Medulla oblongata (tissue), 1 donor: ENCODE data around the gene CAPN7.

Experiments used
- DNase-seq: peaks from one replicate; pipeline ENCODE4 v3.0.0-alpha.2; 2015; ENCODE audit errors: extremely low spot score

CAPN7 gene

GRCh38 chr3:15298504-15298903, 92.5 kb downstream of the CAPN7 start:
- DNase-seq, result no peak

DNA sequence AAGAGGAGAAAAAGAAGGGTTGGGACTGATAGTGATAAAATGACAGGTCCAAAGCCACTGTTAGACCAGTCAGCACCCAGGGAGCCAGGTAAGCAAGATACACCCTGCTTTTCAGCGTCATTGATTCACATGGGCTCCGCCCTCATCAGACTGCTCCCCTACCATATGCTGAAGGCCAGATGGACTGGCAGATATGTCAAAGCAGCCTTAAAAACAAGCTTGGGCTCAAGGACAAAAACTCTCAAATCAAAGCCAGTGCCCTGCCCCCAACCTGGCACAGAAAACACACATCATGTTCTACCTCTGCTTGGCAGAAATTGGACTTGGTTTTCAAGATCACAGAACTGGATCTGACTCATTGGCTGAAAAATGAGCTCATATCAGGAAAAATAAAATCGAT, 93.0 kb downstream of the CAPN7 start:
- no peak for DNase-seq

GRCh38 chr3:15300323-15301078, 94.5 kb downstream of the CAPN7 start:
- DNase-seq, result no peak

GRCh38 chr3:15301761-15302160, 95.7 kb downstream of the CAPN7 start:
- no peak for DNase-seq
